GM19328 (cell line): ENCODE results near the gene TMEM207.

Experiments used
- ATAC-seq: cut with Tn5 transposase; IDR thresholded peaks from one replicate; pipeline ENCODE4 v1.9.1; 2021; ENCODE audit warnings: mild to moderate bottlenecking, moderate library complexity; ENCODE audit not compliant: unreplicated experiment

The TMEM207 gene

DNA sequence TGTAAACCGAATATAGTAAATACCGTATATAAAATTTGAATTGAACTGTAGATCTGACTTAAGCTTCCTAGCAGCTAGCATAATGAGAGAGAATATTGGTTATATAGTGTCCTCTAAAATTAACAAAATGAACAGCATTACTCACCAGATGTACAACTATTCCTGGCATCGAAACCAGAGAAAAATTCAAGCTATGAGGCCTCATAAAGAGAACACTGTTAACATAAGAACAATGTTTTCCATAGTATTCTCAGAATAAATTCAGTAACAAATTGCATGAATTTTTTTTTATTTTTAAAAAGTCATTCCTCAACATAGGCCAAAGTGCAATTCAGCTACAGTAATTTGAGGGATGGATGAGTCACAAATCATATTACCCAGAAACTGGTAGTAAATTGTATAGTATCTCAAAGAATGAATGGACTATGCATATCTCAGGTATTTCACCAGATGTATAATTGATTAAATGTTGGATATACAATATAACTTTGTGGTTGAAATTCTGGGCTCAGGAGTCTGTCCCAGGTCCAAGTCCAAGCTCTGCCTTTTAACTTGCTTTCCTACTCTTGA is 5.0 kb downstream of the TMEM207 start:
- ATAC-seq: no peak

- no peak for ATAC-seq
Observed at GRCh38 chr3:190444006-190444405, 5.7 kb downstream of the TMEM207 start.

DNA sequence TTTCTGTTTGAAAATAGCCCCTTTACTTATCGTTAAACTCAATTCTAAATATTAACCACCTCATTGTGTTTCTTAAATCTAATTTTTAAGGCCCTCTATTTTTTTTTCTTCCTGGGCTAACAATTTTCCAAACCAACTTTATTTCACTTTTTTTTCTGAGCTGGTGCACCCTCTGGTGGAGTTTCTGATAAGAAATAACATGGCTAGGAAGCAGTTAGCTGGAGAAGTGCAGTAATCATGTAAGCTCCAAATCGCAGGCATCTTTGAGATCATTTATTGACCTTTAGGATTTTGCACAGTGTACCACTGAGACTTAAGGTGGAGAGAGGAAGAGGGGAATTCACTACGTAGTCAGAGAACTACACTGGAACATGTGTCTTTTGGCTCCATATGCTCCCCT is 6.4 kb downstream of the TMEM207 start:
- no peak for ATAC-seq

GRCh38 chr3:190442240-190442639 is 7.5 kb downstream of the TMEM207 start:
- ATAC-seq: no peak

- ATAC-seq: no peak
Observed at GRCh38 chr3:190436331-190436730, 13.4 kb downstream of the TMEM207 start.

DNA sequence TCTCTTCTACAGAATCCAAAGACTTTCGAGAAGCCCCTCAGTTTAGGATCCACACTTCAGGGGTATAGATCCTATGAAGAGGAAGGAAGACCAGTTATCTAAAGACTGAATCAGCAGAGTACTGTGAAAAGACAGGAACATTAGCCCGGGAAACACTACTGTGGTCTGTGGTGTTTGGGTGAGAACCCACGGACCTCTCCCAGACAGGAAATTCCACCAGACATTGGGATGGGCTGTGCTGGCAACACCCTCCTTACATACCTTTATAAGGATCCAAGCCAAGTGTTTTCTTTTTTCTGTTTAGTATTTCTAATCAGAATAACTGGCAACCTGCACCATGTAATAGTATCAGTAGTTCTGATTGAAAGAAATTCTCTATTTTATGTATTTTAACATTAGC is 14.1 kb downstream of the TMEM207 start:
- no peak for ATAC-seq

- ATAC-seq: no peak
Observed at GRCh38 chr3:190433626-190434025, 16.1 kb downstream of the TMEM207 start.

GRCh38 chr3:190432216-190432615 is 17.5 kb downstream of the TMEM207 start:
- no peak for ATAC-seq

- ATAC-seq: no peak
Observed at GRCh38 chr3:190430906-190431305, 18.8 kb downstream of the TMEM207 start.

DNA sequence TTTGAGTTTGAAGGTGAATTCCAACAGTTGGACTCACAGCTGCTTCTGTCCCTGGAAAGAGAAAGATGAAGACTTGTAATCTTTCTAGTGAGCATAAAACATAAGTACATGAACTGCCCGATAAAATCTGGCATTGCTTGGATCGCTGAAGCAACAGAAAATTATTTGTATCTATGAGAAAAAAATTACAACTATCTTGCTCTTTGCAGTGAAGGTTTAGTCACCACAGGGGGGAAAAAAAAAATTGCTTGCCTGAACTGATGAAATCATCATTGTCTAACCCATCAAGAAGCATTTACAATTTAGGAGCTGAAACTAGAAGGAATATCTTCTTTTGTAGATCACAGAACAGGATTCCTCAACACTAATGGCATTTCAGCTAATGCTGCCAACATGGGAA is 20.0 kb downstream of the TMEM207 start:
- no peak for ATAC-seq

DNA sequence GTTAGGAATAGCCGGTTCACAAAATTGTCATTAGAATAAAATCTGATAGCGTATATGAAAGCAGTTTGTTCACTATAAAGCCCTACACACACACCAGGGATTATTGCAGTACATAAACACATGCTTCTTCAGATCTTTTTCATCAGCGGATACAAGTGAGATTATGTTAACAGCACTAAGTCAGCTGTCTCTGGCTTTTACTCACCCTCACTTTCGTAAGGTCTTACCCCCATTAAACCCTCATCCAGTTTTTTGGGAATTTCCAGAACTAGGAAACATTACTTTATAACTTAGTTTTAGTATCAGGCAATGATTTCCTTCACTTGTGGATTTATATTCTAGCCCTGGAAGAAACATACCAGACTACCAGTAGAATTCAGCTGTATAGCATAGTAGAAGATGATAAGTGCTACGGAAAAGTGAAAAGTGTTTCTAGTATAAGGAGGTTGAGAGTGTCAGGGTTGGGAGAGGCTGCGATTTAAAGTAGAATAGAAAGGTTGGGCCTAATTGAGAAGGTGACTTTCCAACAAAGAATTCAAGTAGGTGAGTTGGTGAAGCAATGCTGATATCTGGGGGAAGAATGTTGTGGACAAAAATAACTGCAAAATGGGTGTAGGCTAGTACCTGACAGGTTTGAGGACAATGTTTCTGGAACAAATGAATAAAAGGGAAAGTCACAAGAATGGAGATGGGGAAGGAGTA is 22.7 kb downstream of the TMEM207 start:
- ATAC-seq: no peak

DNA sequence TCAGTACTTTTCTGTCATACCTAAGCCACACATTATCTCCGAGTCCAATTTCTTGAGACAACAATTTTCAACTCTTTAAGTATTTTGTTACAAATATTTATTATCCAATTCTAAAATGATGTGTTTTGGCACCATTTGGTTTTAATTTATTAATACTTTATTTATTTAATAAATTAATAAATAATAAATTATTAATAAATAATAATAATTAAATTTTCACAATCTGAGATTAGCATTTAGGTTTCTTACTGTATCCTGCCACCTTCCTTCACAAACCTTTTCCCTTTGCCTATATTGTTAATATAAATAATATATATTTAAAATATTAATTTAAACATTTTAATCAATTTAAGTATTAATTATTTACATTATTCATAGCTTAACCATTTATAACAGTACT is 23.9 kb downstream of the TMEM207 start:
- ATAC-seq: no peak

- ATAC-seq: peak; percentile 59
Observed at GRCh38 chr3:190424478-190425439, 24.9 kb downstream of the TMEM207 start.

DNA sequence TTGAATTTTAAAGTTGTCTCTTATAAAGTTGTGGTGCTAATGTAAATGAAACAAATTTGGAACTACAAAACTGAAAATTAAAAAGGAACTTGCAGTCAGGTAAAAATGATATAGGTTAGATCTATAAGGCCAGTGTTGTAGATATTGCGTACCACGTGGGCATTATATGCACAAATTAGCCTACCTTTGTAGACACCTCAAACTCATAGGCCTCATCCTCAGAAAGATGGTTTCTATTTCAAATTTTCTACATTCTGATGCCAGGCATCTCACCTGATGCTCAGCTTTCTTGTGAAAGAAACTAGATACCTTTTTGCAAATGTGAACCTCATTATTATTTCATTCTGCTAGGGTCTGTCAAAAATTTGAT is 25.6 kb downstream of the TMEM207 start:
- peak; percentile 8 for ATAC-seq

DNA sequence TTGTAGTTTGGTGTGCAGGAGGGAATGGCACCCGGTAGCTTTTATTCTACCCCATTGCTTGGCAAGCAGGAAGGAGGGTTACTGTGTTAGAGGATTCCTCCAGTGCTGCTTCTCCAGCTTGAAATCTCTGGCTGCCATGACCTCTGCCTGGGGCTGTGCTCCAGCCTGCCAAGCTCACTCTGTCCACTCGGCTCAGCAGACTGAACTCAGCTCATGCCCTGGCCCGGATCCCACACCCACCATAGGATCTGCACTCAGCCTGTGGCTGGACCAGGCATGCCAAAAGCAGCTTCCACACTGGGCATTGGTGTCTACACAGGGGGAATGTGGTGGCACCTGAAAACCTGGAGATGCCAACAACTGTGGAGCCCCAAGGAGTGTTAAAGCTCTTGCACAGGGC is 35.4 kb downstream of the TMEM207 start:
- no peak for ATAC-seq

DNA sequence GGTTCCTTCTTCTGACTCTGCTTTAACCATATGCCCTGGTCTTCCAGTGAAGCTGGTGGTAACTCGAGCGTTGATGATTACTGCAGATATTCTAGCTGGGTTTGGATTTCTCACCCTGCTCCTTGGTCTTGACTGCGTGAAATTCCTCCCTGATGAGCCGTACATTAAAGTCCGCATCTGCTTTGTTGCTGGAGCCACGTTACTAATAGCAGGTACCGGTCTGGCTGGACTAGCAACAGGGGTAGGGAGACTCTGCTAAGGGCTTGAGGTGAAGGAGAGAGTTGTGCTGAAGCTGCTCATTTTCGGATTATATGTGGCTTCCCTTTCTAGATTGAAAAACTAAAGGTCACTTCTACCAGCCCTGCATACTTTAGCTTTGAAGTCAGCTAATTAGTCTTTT is 45.0 kb downstream of the TMEM207 start:
- no peak for ATAC-seq

DNA sequence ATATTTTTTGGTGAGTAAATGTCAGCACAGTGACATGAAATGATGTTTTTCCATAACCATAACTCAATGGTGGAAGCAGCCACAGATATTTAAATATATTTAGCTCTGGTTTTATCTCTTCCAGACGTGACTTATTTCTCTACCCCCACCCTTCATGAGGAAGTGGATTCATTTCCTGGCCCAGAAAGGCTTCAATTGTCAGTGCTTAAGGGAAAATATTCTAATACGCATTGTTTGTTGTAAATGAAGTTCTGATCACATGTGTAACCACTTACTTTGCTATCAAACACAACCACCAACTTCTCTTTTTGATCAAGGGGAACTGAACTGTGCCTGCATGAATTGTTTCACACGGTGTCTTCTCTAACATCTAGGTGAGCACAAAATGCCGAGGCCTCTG is 47.7 kb downstream of the TMEM207 start:
- no peak for ATAC-seq

GRCh38 chr3:190399677-190400076 is 50.0 kb downstream of the TMEM207 start:
- ATAC-seq: no peak

DNA sequence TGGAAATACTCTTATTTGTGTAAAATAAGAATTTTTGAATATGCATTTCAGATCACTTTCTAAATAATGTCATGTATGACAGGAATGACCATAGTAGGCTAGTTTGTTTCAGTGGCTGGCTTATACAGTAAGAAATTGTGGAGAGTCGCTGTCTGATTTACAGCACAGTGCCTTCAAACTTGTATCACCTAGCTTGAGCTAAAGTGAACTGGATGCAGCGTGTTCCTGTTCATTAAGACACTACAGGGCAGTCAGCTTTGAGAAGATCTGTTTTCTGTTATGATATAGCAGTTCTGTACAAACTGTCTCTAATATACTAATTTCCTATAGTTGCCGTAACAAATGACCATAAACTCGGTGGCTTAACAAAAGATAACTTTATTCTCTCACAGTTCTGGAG is 51.8 kb downstream of the TMEM207 start:
- ATAC-seq: no peak

DNA sequence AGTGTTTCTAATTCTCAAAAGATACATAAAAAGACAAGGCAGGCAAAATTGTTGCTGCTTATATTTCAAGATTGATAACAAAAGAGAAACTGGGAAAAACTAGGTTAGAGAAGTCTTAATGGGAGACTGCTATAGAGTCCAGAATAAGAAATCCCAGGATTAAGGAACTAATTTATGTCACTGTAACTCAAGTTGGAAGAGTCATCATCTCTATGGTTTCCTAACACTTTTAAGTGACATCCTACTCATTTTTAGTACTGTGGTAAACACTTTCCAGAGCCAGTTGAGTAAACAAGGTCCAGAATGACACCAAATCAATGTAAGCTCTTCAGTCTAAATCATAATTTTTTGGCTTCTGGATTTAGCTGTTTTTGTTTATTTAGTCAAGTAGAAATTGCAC is 53.7 kb downstream of the TMEM207 start:
- no peak for ATAC-seq

GRCh38 chr3:190388703-190389102 is 61.0 kb downstream of the TMEM207 start:
- ATAC-seq: no peak
